ENCODE measurements around the gene SFI1.

- TF ChIP-seq POLR2A (IDR thresholded peaks at IDR 0.05) (no peak), CTCF (IDR thresholded peaks at IDR 0.05) (no peak)
Measured at GRCh38 chr22:31461699-31462098, 34.6 kb upstream of the SFI1 start.

All from testis (tissue), 2 donors.